Measurements from ENCODE around the gene TBC1D22A. TPM values are rescaled to one million over a fixed set of nuclear protein-coding genes. Genes with fewer than 3 reads are reported as not detected.

TBC1D22A gene
- total and polyA plus RNA-seq, 4 donors: 4.1 to 12.4 (median 8.4) TPM

DNA sequence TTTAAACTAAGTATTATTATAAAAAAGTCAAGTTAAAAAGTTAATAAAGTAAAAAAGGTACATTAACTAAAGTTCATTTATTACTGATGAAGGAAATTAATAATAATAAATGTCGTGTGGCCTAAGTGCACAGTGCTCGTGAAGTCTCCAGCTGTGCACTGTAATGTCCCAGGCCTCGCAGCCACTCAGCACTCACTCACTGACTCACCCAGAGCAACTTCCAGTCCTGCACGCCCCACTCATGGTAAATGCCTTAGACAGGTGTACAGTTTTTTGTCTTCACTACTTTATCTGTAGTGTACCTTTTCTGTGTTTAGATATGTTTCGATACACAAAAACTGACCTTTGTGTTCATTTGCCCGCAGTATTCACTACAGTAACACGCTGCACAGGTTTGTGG is 175.5 kb downstream of the TBC1D22A start:
- no peak for TF ChIP-seq FOXA2 (IDR thresholded peaks at IDR 0.05)
- no peak for TF ChIP-seq NR2F2 (IDR thresholded peaks at IDR 0.05)
- no peak for TF ChIP-seq RXRA (IDR thresholded peaks at IDR 0.05)
- TF ChIP-seq, protein P1, sequence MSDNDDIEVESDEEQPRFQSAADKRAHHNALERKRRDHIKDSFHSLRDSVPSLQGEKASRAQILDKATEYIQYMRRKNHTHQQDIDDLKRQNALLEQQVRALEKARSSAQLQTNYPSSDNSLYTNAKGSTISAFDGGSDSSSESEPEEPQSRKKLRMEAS (IDR thresholded peaks at IDR 0.05): no peak
- TF ChIP-seq TAF1 (conservative IDR thresholded peaks at IDR 0.05): no peak
- no peak overlapping the region for H3K27ac ChIP-seq (ENCODE audit: low read depth in 1 of 2, low read length in 2 of 2)
- H3K36me3 ChIP-seq (ENCODE audit: control insufficient read depth in 4 of 4, insufficient read depth in 3 of 4, low read depth in 1 of 4, low read length in 3 of 4): peaks cover 0 to 2% (median 0%) of the 10 kb centered on the region in 4 donors
- no peaks in the 10 kb centered on the region for H3K27me3 ChIP-seq (ENCODE audit: control insufficient read depth in 4 of 4, insufficient read depth in 4 of 4, low read length in 3 of 4)
- no peak overlapping the region for H3K9ac ChIP-seq (ENCODE audit: low read depth in 1 of 2, low read length in 2 of 2)
- peaks cover 11 to 34% (median 27%) of the 10 kb centered on the region in 4 donors for H3K4me1 ChIP-seq (ENCODE audit: control insufficient read depth in 4 of 4, insufficient read depth in 4 of 4, low read length in 3 of 4)
- peaks cover 3 to 12% (median 4%) of the 10 kb centered on the region in 4 donors for H3K9me3 ChIP-seq (ENCODE audit: control insufficient read depth in 4 of 4, low read length in 3 of 4)
- no peak overlapping the region for H3K4me3 ChIP-seq (ENCODE audit: low read depth in 1 of 3, low read length in 3 of 3)
- no peak for DNase-seq (ENCODE audit: low spot score)
- WGBS: 83% methylated on average over 7 of the region's 7 CpGs

DNA sequence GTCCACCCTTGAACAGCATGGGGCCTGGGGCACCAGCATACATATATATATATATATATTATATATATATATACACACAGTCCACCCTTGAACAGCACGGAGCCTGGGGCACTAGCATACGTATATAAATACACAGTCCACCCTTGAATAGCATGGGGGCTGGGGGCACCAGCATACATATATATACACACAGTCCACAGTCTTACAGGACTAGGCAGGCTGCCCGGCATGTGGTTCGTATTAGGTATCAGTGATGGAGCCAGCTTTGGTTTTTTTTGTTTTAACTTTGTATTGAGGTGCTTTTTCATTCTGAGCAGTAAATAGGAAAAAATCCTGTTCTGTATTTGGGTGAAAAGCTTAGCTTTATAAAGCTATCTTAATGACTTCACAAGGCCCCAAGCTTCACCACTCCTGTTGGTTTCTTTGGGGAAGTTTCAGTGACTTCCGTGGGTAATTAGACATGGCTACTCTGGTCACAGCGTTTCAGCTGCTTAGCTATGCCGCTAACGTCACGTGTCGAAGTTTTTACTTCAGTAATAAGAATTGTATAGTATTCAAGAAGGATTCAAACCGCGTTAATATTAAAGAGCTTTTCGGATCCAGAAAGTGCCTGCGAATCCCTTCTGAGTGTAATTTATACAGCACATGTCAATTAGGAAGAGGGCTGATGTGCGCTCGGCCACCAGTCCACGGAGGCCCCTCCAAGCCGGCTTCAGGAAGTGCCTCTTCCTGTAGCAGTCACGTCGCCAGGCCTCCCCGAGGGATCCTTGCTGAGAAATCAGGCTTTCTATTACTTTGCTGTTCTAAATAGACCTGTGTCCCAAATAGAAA is 179.7 kb downstream of the TBC1D22A start:
- TF ChIP-seq, protein P1 (IDR thresholded peaks at IDR 0.05): no peak
- TF ChIP-seq HNF4G (IDR thresholded peaks at IDR 0.05): no peak
- TF ChIP-seq, protein P2, sequence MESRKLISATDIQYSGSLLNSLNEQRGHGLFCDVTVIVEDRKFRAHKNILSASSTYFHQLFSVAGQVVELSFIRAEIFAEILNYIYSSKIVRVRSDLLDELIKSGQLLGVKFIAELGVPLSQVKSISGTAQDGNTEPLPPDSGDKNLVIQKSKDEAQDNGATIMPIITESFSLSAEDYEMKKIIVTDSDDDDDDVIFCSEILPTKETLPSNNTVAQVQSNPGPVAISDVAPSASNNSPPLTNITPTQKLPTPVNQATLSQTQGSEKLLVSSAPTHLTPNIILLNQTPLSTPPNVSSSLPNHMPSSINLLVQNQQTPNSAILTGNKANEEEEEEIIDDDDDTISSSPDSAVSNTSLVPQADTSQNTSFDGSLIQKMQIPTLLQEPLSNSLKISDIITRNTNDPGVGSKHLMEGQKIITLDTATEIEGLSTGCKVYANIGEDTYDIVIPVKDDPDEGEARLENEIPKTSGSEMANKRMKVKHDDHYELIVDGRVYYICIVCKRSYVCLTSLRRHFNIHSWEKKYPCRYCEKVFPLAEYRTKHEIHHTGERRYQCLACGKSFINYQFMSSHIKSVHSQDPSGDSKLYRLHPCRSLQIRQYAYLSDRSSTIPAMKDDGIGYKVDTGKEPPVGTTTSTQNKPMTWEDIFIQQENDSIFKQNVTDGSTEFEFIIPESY (IDR thresholded peaks at IDR 0.05): no peak
- 77% methylated on average over 21 of the region's 21 CpGs for WGBS
- Histone ChIP-seq H3K9me3 (ENCODE audit: control insufficient read depth in 4 of 4, low read length in 3 of 4) (no peaks in the 10 kb centered on the region), H3K9ac (ENCODE audit: low read depth in 1 of 2, low read length in 2 of 2) (peak overlapping the region in 1 of 2 donors; percentile 29), H3K27ac (ENCODE audit: low read depth in 1 of 2, low read length in 2 of 2) (peak overlapping the region; percentile 52 to 66), H3K4me3 (ENCODE audit: low read depth in 1 of 3, low read length in 3 of 3) (no peak overlapping the region), H3K36me3 (ENCODE audit: control insufficient read depth in 4 of 4, insufficient read depth in 3 of 4, low read depth in 1 of 4, low read length in 3 of 4) (no peaks in the 10 kb centered on the region), H3K27me3 (ENCODE audit: control insufficient read depth in 4 of 4, insufficient read depth in 4 of 4, low read length in 3 of 4) (no peaks in the 10 kb centered on the region), H3K4me1 (ENCODE audit: control insufficient read depth in 4 of 4, insufficient read depth in 4 of 4, low read length in 3 of 4) (peaks cover 6 to 8% (median 8%) of the 10 kb centered on the region in 4 donors)
- DNase-seq (ENCODE audit: low spot score): no peak

DNA sequence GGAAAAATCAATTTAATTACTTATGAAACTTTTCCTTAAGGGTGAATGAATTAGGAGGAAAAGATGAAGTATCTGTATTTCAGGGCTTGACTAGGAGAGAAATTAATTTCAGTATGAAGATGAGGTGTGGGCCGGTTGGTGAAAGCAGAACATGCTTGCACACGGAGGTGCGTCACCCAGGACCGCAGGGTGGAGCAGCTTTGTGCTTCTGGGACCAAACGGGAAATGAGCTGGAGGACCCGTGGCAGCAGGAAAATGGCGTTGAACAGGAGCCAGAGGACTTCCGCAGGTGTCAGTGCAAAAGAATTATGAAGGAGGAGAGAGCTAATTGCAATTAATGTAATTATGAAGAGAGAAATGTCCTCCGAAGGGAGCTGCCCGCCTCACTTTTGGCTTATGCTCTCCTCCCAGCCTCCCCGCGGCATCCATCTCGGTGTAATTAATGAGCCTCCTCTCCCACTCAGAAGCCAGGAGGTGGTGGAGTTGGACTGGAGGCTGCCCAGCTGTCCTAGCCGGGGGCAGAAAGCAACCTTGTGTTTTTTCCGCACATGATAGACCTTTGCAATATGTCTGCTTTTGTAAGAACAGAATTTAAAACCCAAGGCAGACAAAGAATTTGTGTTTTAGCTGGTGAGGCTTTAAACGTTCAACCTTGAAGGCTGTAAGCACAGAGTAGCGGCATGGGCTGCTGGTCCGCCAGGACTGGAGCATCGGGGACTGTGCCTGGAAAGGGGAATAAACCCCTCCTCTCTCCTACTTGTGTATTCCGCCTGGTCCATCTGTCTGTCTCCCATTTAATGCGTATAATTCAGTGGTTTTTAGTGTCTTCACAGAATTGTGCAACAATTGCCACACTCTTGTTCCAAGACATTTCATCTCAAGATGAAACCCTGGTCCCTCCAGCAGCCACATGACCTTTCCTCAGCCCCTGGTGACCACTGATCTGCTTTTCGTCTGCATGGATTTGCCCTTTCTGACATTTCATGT is 180.6 kb downstream of the TBC1D22A start:
- Histone ChIP-seq H3K36me3 (ENCODE audit: control insufficient read depth in 4 of 4, insufficient read depth in 3 of 4, low read depth in 1 of 4, low read length in 3 of 4) (no peaks in the 10 kb centered on the region), H3K27me3 (ENCODE audit: control insufficient read depth in 4 of 4, insufficient read depth in 4 of 4, low read length in 3 of 4) (no peaks in the 10 kb centered on the region), H3K4me1 (ENCODE audit: control insufficient read depth in 4 of 4, insufficient read depth in 4 of 4, low read length in 3 of 4) (peaks cover 1 to 2% (median 2%) of the 10 kb centered on the region in 4 donors), H3K9me3 (ENCODE audit: control insufficient read depth in 4 of 4, low read length in 3 of 4) (no peaks in the 10 kb centered on the region), H3K27ac (ENCODE audit: low read depth in 1 of 2, low read length in 2 of 2) (peak overlapping the region; percentile 52 to 66), H3K4me3 (ENCODE audit: low read depth in 1 of 3, low read length in 3 of 3) (no peak overlapping the region), H3K9ac (ENCODE audit: low read depth in 1 of 2, low read length in 2 of 2) (peak overlapping the region in 1 of 2 donors; percentile 29)
- WGBS: 85% methylated on average over 22 of the region's 22 CpGs
- no peak for DNase-seq (ENCODE audit: low spot score)
- no peak for TF ChIP-seq EGR1 (IDR thresholded peaks at IDR 0.05; ENCODE audit: low read depth in 2 of 2)
- TF ChIP-seq, protein P3, sequence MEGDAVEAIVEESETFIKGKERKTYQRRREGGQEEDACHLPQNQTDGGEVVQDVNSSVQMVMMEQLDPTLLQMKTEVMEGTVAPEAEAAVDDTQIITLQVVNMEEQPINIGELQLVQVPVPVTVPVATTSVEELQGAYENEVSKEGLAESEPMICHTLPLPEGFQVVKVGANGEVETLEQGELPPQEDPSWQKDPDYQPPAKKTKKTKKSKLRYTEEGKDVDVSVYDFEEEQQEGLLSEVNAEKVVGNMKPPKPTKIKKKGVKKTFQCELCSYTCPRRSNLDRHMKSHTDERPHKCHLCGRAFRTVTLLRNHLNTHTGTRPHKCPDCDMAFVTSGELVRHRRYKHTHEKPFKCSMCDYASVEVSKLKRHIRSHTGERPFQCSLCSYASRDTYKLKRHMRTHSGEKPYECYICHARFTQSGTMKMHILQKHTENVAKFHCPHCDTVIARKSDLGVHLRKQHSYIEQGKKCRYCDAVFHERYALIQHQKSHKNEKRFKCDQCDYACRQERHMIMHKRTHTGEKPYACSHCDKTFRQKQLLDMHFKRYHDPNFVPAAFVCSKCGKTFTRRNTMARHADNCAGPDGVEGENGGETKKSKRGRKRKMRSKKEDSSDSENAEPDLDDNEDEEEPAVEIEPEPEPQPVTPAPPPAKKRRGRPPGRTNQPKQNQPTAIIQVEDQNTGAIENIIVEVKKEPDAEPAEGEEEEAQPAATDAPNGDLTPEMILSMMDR (IDR thresholded peaks at IDR 0.05; ENCODE audit: low read depth, low read length, missing input control): no peak
- TF ChIP-seq HNF4G (IDR thresholded peaks at IDR 0.05): no peak
- TF ChIP-seq JUND (IDR thresholded peaks at IDR 0.05): no peak
- TF ChIP-seq RXRA (IDR thresholded peaks at IDR 0.05): no peak
- TF ChIP-seq RAD21 (IDR thresholded peaks at IDR 0.05): no peak
- TF ChIP-seq SP1 (IDR thresholded peaks at IDR 0.05): no peak
- TF ChIP-seq, protein P4, sequence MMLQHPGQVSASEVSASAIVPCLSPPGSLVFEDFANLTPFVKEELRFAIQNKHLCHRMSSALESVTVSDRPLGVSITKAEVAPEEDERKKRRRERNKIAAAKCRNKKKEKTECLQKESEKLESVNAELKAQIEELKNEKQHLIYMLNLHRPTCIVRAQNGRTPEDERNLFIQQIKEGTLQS (IDR thresholded peaks at IDR 0.05): no peak
- TF ChIP-seq FOXA1 (IDR thresholded peaks at IDR 0.05): no peak
- no peak for TF ChIP-seq YY1 (IDR thresholded peaks at IDR 0.05)
